Naive thymus-derived CD4-positive, alpha-beta T cell (primary cell): ENCODE data around the gene TBPL2. TPM values are rescaled to one million over a fixed set of nuclear protein-coding genes. Genes with fewer than 3 reads are reported as not detected.
A peak's percentile ranks its signal among the peaks of the same experiment; 100 is the strongest.
"Not testable (repeated sequence)": the region's sequence is repeated elsewhere in the genome, so short reads cannot be mapped to it uniquely, and the experiment has no call there.

Experiments
- ATAC-seq: fragments of 150-1000 bp; cut with Tn5 transposase; 2 replicates; pipeline ENCODE4 v1.10.0; 2021; ENCODE audit warnings: mild to moderate bottlenecking, moderate library complexity
- CTCF ChIA-PET: fragments of 350-600 bp; sonication (Branson Sonifier 250); formaldehyde crosslinking; loops from one replicate; lab custom pipeline; 2021; ENCODE audit warnings: antibody characterized with exemption; lab: Charles Lee
- POLR2A ChIA-PET: fragments of 350-600 bp; sonication (Branson Sonifier 250); formaldehyde crosslinking; loops from one replicate; lab custom pipeline; 2021; ENCODE audit warnings: antibody characterized with exemption, inconsistent platforms; lab: Charles Lee
- DNase-seq, 9 donors: peaks; one replicate each; pipeline versions ENCODE4 v3.0.0 to v3.0.0-alpha.2; 2020 to 2022; ENCODE audit warnings: mixed read lengths in 1 of 9
- H3K27ac ChIP-seq: one replicate; pipeline ENCODE4 v1.7.0; 2013; ENCODE audit warnings: mild to moderate bottlenecking, low read depth, low read length, moderate library complexity
- H3K27me3 ChIP-seq, 2 donors: one replicate each; pipeline ENCODE4 v1.7.0; 2013; ENCODE audit warnings: low read length in 2 of 2, mild to moderate bottlenecking in 2 of 2, moderate library complexity in 2 of 2; ENCODE audit not compliant: control insufficient read depth in 2 of 2, insufficient read depth in 2 of 2
- H3K36me3 ChIP-seq, 3 experiments: 1 replicate in 2 of 3; 2 replicates in 1 of 3; pipeline ENCODE4 v1.7.0; 2013; ENCODE audit warnings: low read length in 3 of 3, mild to moderate bottlenecking in 3 of 3, moderate library complexity in 1 of 3; ENCODE audit not compliant: insufficient read depth in 3 of 3, control insufficient read depth in 2 of 3
- H3K4me1 ChIP-seq, 2 donors: one replicate each; pipeline ENCODE4 v1.7.0; 2013; ENCODE audit warnings: low read length in 2 of 2, mild to moderate bottlenecking in 2 of 2, moderate library complexity in 1 of 2; ENCODE audit not compliant: control insufficient read depth in 2 of 2, insufficient read depth in 2 of 2
- H3K4me3 ChIP-seq: 2 replicates; pipeline ENCODE4 v1.7.0; 2013; ENCODE audit warnings: mild to moderate bottlenecking, low read length
- H3K9me3 ChIP-seq, 3 experiments: 1 replicate in 2 of 3; 2 replicates in 1 of 3; pipeline ENCODE4 v1.7.0; 2013; ENCODE audit warnings: low read length in 3 of 3; ENCODE audit not compliant: control insufficient read depth in 2 of 3
- H3K27ac Mint-ChIP-seq, 9 donors: one replicate each; pipeline ENCODE4 v1.8.0; 2020 to 2022; ENCODE audit warnings: mixed read lengths in 9 of 9, mild to moderate bottlenecking in 8 of 9, moderate library complexity in 5 of 9, inconsistent platforms in 2 of 9
- H3K27me3 Mint-ChIP-seq, 5 donors: one replicate each; pipeline ENCODE4 v1.8.0; 2021 to 2022; ENCODE audit warnings: mixed read lengths in 5 of 5, mild to moderate bottlenecking in 1 of 5
- H3K36me3 Mint-ChIP-seq, 5 donors: one replicate each; pipeline ENCODE4 v1.8.0; 2020 to 2022; ENCODE audit warnings: mixed read lengths in 5 of 5, mild to moderate bottlenecking in 3 of 5, inconsistent platforms in 1 of 5
- H3K4me1 Mint-ChIP-seq, 7 donors: one replicate each; pipeline ENCODE4 v1.8.0; 2020 to 2022; ENCODE audit warnings: mixed read lengths in 7 of 7, mild to moderate bottlenecking in 3 of 7, inconsistent platforms in 1 of 7
- H3K4me3 Mint-ChIP-seq, 10 donors: one replicate each; pipeline ENCODE4 v1.8.0; 2020 to 2022; ENCODE audit warnings: mild to moderate bottlenecking in 10 of 10, mixed read lengths in 10 of 10, moderate library complexity in 6 of 10, inconsistent platforms in 2 of 10
- H3K9me3 Mint-ChIP-seq, 11 donors: one replicate each; pipeline ENCODE4 v1.8.0; 2020 to 2022; ENCODE audit warnings: mixed read lengths in 11 of 11, mild to moderate bottlenecking in 4 of 11, inconsistent platforms in 1 of 11, moderate library complexity in 1 of 11
- intact Hi-C, 2 donors: fragments of 100-400 bp; cut with micrococcal nuclease; formaldehyde crosslinking; loops; one replicate each; pipeline ENCODE4 v1.15.1; 2023
- polyA plus RNA-seq, 2 donors: library from polyadenylated mRNA; unstranded; fragments of 300-500 nt; fragmentation: Illumina TruSeq; gene quantifications; one replicate each; pipeline ENCODE4 v1.2.3, GENCODE V29; 2021
- total RNA-seq, 6 experiments: library from RNA in 5 of 6; stranded (reverse) in 5 of 6; gene quantifications; 1 replicate in 5 of 6; 2 replicates in 1 of 6; pipeline ENCODE4 v1.2.3 and lab custom pipeline; 2021 to 2026

Gene TBPL2
- total and polyA plus RNA-seq, 7 experiments from 2014 or later, result not detected

GRCh38 chr14:55427439-55427838 lies 13.0 kb downstream of the TBPL2 start:
- POLR2A ChIA-PET, result interaction anchor here (1.0 to 1.5 kb wide), 2 partner anchors 13 to 16 kb away, joined by 3 read pairs; no protein-coding TSS in a partner anchor
- intact Hi-C loops, result no loop called here
- Mint-ChIP-seq H3K9me3 (no peaks in the 10 kb centered on the region), H3K4me3 (no peak overlapping the region), H3K4me1 (peaks cover 4 to 21% (median 14%) of the 10 kb centered on the region in 7 donors), H3K27ac (no peak overlapping the region), H3K27me3 (no peaks in the 10 kb centered on the region), H3K36me3 (no peaks in the 10 kb centered on the region)
- no peaks in the 10 kb centered on the region for H3K9me3 ChIP-seq
- no peak overlapping the region for H3K27ac ChIP-seq
- no peaks in the 10 kb centered on the region for H3K27me3 ChIP-seq
- CTCF ChIA-PET, result interaction anchor here (1.2 to 2.0 kb wide), 4 partner anchors 72 to 236 kb away, joined by 4 to 9 read pairs (median 6); partner anchors contain the start of genes DLGAP5 and FBXO34
- no peaks in the 10 kb centered on the region for H3K36me3 ChIP-seq
- H3K4me1 ChIP-seq, result peaks cover 0 to 9% of the 10 kb centered on the region in 2 donors
- no peak for DNase-seq
- ATAC-seq, result no peak
- no peak overlapping the region for H3K4me3 ChIP-seq

- H3K27ac ChIP-seq, result no peak overlapping the region
- H3K4me3 ChIP-seq, result no peak overlapping the region
- no peaks in the 10 kb centered on the region for H3K36me3 ChIP-seq
- DNase-seq (no peak), ATAC-seq (no peak)
- H3K27ac Mint-ChIP-seq, result peak overlapping the region in 1 of 9 donors; percentile 43
- no peaks in the 10 kb centered on the region for H3K36me3 Mint-ChIP-seq
- H3K4me1 ChIP-seq, result peaks cover 0 to 9% of the 10 kb centered on the region in 2 donors
- H3K4me3 Mint-ChIP-seq, result no peak overlapping the region
- POLR2A ChIA-PET, result interaction anchor here (1.0 kb wide), 1 partner anchor 16 kb away, joined by 3 read pairs; no protein-coding TSS in a partner anchor
- H3K4me1 Mint-ChIP-seq, result peaks cover 3 to 19% (median 13%) of the 10 kb centered on the region in 7 donors
- CTCF ChIA-PET, result interaction anchor here (0.9 to 2.0 kb wide), 6 partner anchors 10 to 235 kb away, joined by 3 to 9 read pairs (median 5); partner anchors contain the start of genes DLGAP5 and FBXO34
- H3K9me3 ChIP-seq, result no peaks in the 10 kb centered on the region
- no peaks in the 10 kb centered on the region for H3K27me3 ChIP-seq
- no peaks in the 10 kb centered on the region for H3K27me3 Mint-ChIP-seq
- intact Hi-C loops, result no loop called here
- H3K9me3 Mint-ChIP-seq, result no peaks in the 10 kb centered on the region
Measured at GRCh38 chr14:55426891-55427290, 13.5 kb downstream of the TBPL2 start.

GRCh38 chr14:55425091-55425490 lies 15.3 kb downstream of the TBPL2 start:
- H3K9me3 Mint-ChIP-seq, result no peaks in the 10 kb centered on the region
- H3K4me3 Mint-ChIP-seq, result no peak overlapping the region
- H3K4me1 ChIP-seq, result peaks cover 0 to 5% of the 10 kb centered on the region in 2 donors
- no peak overlapping the region for H3K4me3 ChIP-seq
- DNase-seq, result no peak
- CTCF ChIA-PET, result interaction anchor here (2.1 kb wide), 1 partner anchor 154 kb away, joined by 5 read pairs; no protein-coding TSS in a partner anchor
- intact Hi-C loops, result no loop called here
- peaks cover 3 to 5% (median 4%) of the 10 kb centered on the region in 7 donors for H3K4me1 Mint-ChIP-seq
- H3K9me3 ChIP-seq, result no peaks in the 10 kb centered on the region
- H3K27ac ChIP-seq, result no peak overlapping the region
- no peak overlapping the region for H3K27ac Mint-ChIP-seq
- no peaks in the 10 kb centered on the region for H3K36me3 ChIP-seq
- H3K27me3 ChIP-seq, result no peaks in the 10 kb centered on the region
- H3K36me3 Mint-ChIP-seq, result no peaks in the 10 kb centered on the region
- H3K27me3 Mint-ChIP-seq, result no peaks in the 10 kb centered on the region
- POLR2A ChIA-PET, result interaction anchor here (0.9 kb wide), 1 partner anchor 14 kb away, joined by 3 read pairs; no protein-coding TSS in a partner anchor
- ATAC-seq, result no peak

GRCh38 chr14:55423969-55424368 lies 16.4 kb downstream of the TBPL2 start:
- Mint-ChIP-seq H3K27me3 (no peaks in the 10 kb centered on the region), H3K9me3 (no peaks in the 10 kb centered on the region), H3K4me3 (no peak overlapping the region), H3K4me1 (no peaks in the 10 kb centered on the region), H3K36me3 (no peaks in the 10 kb centered on the region), H3K27ac (no peak overlapping the region)
- H3K4me1 ChIP-seq, result no peaks in the 10 kb centered on the region
- DNase-seq, result no peak
- POLR2A ChIA-PET, result interaction anchor here (0.6 to 0.9 kb wide), 3 partner anchors 13 to 71 kb away, joined by 3 read pairs; no protein-coding TSS in a partner anchor
- no peaks in the 10 kb centered on the region for H3K36me3 ChIP-seq
- intact Hi-C loops, result no loop called here
- ATAC-seq, result no peak
- no peak overlapping the region for H3K27ac ChIP-seq
- no peaks in the 10 kb centered on the region for H3K27me3 ChIP-seq
- H3K9me3 ChIP-seq, result no peaks in the 10 kb centered on the region
- H3K4me3 ChIP-seq, result no peak overlapping the region
- CTCF ChIA-PET, result interaction anchor here (0.8 to 2.1 kb wide), 4 partner anchors 14 to 153 kb away, joined by 3 to 5 read pairs (median 3); no protein-coding TSS in a partner anchor

- ATAC-seq, POLR2A ChIA-PET, H3K27ac Mint-ChIP-seq, H3K4me3 ChIP-seq, H3K9me3 Mint-ChIP-seq, H3K27ac ChIP-seq, H3K4me3 Mint-ChIP-seq, H3K4me1 Mint-ChIP-seq, H3K36me3 Mint-ChIP-seq, H3K27me3 Mint-ChIP-seq, H3K27me3 ChIP-seq, DNase-seq, H3K36me3 ChIP-seq, H3K4me1 ChIP-seq, H3K9me3 ChIP-seq, intact Hi-C loops: not testable (repeated sequence)
- CTCF ChIA-PET, result interaction anchor here (0.7 to 1.0 kb wide), 3 partner anchors 8 to 68 kb away, joined by 3 to 8 read pairs (median 6); no protein-coding TSS in a partner anchor
Measured at GRCh38 chr14:55422338-55422737, 18.1 kb downstream of the TBPL2 start.

- peaks cover 0 to 5% (median 0%) of the 10 kb centered on the region in 5 donors for H3K27me3 Mint-ChIP-seq
- no peak overlapping the region for H3K27ac Mint-ChIP-seq
Measured at GRCh38 chr14:55419663-55420062, 20.8 kb downstream of the TBPL2 start.

More at GRCh38 chr14:55419663-55420062, 20.8 kb downstream of the TBPL2 start:
- no peaks in the 10 kb centered on the region for H3K36me3 ChIP-seq
- no peak overlapping the region for H3K27ac ChIP-seq
- no peak for ATAC-seq
- H3K9me3 Mint-ChIP-seq, result no peaks in the 10 kb centered on the region
- intact Hi-C loops, result loop anchor here in 1 of 2 donors (10.0 kb wide), 1 partner anchor 915 kb away; the partner anchor contains the start of gene CGRRF1
- CTCF ChIA-PET, result interaction anchor here (1.4 kb wide), 1 partner anchor 9 kb away, joined by 5 read pairs; no protein-coding TSS in a partner anchor
- H3K4me3 Mint-ChIP-seq, result no peak overlapping the region
- no peaks in the 10 kb centered on the region for H3K27me3 ChIP-seq
- H3K4me1 Mint-ChIP-seq, result peaks cover 0 to 4% (median 0%) of the 10 kb centered on the region in 7 donors
- no peaks in the 10 kb centered on the region for H3K9me3 ChIP-seq
- no peaks in the 10 kb centered on the region for H3K4me1 ChIP-seq
- no peaks in the 10 kb centered on the region for H3K36me3 Mint-ChIP-seq
- POLR2A ChIA-PET, result interaction anchor here (0.7 kb wide), 1 partner anchor 357 kb away, joined by 4 read pairs; no protein-coding TSS in a partner anchor
- H3K4me3 ChIP-seq, result no peak overlapping the region
- no peak for DNase-seq
